ENCODE data around the gene GLYR1. TPM values are rescaled to one million over a fixed set of nuclear protein-coding genes. Genes with fewer than 3 reads are reported as not detected.
"Not testable (repeated sequence)": the region's sequence is repeated elsewhere in the genome, so short reads cannot be mapped to it uniquely, and the experiment has no call there.

GLYR1 gene
- total and polyA plus RNA-seq, 2 donors (not counting 3 experiments of a cell fraction or from before 2014, with no cell fraction given) = 47.9 to 107 TPM

DNA sequence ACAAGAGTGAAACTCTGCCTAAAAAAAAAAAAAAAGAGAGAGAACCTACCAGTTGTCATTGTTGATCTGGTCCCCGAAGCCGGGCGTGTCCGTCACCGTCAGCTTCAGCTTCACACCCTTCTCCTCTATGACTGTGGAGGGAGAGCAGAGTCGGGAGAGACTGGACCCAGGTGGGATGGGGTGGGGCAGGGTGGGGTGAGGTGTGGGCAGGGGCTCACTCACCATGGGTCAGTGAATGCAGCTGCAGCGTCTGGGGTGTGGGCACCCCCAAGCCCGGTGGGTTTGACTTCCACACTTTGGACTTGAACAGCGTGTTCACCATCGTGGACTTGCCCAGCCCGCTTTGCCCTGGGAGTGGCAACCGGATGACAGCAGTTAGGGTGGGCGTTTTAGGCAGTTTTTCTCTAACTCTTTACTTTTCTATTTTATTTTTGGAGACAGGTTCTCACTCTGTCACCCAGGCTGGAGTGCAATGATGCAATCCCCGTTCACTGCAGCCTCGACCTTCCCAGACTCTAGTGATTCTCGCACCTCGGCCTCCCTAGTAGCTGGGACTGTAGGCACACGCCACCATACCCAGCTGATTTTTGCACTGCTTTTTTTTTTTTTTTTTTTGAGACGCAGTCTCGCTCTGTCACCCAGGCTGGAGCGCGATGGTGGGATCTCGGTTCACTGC lies 61.2 kb downstream of the GLYR1 start:
- Histone ChIP-seq H3K36me3 (ENCODE audit: control insufficient read depth in 2 of 2, extremely low read depth in 1 of 2, insufficient read depth in 2 of 2, low read length in 2 of 2) (no peaks in the 10 kb centered on the region), H3K79me2 (ENCODE audit: control insufficient read depth, insufficient read depth, low read length) (no peaks in the 10 kb centered on the region), H3K9ac (replicated peaks; ENCODE audit: extremely low read depth, insufficient read depth, low read length) (no peak overlapping the region), H3K9me1 (replicated peaks; ENCODE audit: control insufficient read depth, extremely low read depth, insufficient read depth, low read length) (no peaks in the 10 kb centered on the region), H3K4me3 (replicated peaks in 1 of 3; ENCODE audit: insufficient read depth in 1 of 3, low read depth in 1 of 3, low read length in 3 of 3) (no peak overlapping the region), H3K27me3 (ENCODE audit: control insufficient read depth in 2 of 2, insufficient read depth in 2 of 2, low read length in 2 of 2) (no peaks in the 10 kb centered on the region), H2AFZ (ENCODE audit: low read depth, low read length) (no peak overlapping the region), H3K4me2 (ENCODE audit: insufficient read depth, low read length) (no peak overlapping the region), H3K4me1 (ENCODE audit: control insufficient read depth, extremely low read depth, insufficient read depth, low read length) (no peaks in the 10 kb centered on the region), H3K27ac (ENCODE audit: insufficient read depth, low read depth, low read length) (no peak overlapping the region), H4K20me1 (replicated peaks; ENCODE audit: control insufficient read depth, extremely low read depth, insufficient read depth, low read length) (no peaks in the 10 kb centered on the region), H3K9me3 (replicated peaks; ENCODE audit: control insufficient read depth, insufficient read depth, low read length) (no peaks in the 10 kb centered on the region)
- CTCF ChIA-PET = interaction anchor here (0.6 kb wide), 1 partner anchor 17 kb away, joined by 3 read pairs; no protein-coding TSS in a partner anchor
- no peak for TF ChIP-seq EZH2 (IDR thresholded peaks at IDR 0.05; ENCODE audit: borderline replicate concordance, low read depth, low read length, severe bottlenecking)
- TF ChIP-seq FOS (IDR thresholded peaks at IDR 0.05; ENCODE audit: borderline replicate concordance, insufficient read depth, low read length) = no peak
- POLR2A ChIA-PET = no interaction called here
- FAIRE-seq = no peak
- dilution Hi-C loops (cut with MboI; ENCODE audit: extremely low pct_ligation_motif_present, low sequenced_read_pairs) = no loop called here
- no peak for DNase-seq (ENCODE audit: low read depth, low spot score)
- intact Hi-C loops (cut with micrococcal nuclease) = no loop called here
- no TSS peak for BruUV-seq (replicated peaks)

DNA sequence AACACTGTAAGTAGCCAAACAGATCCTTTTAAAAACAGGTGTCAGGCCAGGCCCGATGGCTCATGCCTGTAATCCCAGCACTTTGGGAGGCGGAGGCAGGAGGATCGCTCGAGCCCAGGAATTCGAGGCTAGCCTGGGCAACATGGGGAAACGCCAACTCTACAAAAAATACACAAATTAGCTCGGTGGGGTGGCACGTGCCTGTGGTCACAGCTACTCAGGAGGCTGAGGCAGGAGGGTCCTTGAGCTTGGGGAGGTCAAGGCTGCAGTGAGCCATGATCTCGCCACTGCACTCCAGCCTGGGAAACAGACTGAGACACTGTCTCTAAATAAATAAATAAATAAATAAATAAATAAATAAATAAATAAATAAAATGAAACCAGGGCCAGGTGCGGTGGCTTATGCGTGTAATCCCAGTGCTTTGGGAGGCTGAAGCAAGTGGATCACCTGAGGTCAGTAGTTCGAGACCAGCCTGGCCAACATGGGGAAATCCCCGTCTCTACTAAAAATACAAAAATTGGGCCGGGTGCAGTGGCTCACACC lies 62.6 kb downstream of the GLYR1 start:
- DNase-seq (ENCODE audit: low read depth, low spot score); H3K4me2 ChIP-seq (ENCODE audit: insufficient read depth, low read length); H3K27me3 ChIP-seq (ENCODE audit: control insufficient read depth in 2 of 2, insufficient read depth in 2 of 2, low read length in 2 of 2); POLR2A ChIA-PET; H4K20me1 ChIP-seq (replicated peaks; ENCODE audit: control insufficient read depth, extremely low read depth, insufficient read depth, low read length); H3K36me3 ChIP-seq (ENCODE audit: control insufficient read depth in 2 of 2, extremely low read depth in 1 of 2, insufficient read depth in 2 of 2, low read length in 2 of 2); BruUV-seq (replicated peaks); H3K9ac ChIP-seq (replicated peaks; ENCODE audit: extremely low read depth, insufficient read depth, low read length); H3K27ac ChIP-seq (ENCODE audit: insufficient read depth, low read depth, low read length); dilution Hi-C loops (cut with MboI; ENCODE audit: extremely low pct_ligation_motif_present, low sequenced_read_pairs); FAIRE-seq; H3K9me3 ChIP-seq (replicated peaks; ENCODE audit: control insufficient read depth, insufficient read depth, low read length); H3K79me2 ChIP-seq (ENCODE audit: control insufficient read depth, insufficient read depth, low read length); H3K4me3 ChIP-seq (replicated peaks in 1 of 3; ENCODE audit: insufficient read depth in 1 of 3, low read depth in 1 of 3, low read length in 3 of 3); CTCF ChIA-PET; H3K4me1 ChIP-seq (ENCODE audit: control insufficient read depth, extremely low read depth, insufficient read depth, low read length); H2AFZ ChIP-seq (ENCODE audit: low read depth, low read length); H3K9me1 ChIP-seq (replicated peaks; ENCODE audit: control insufficient read depth, extremely low read depth, insufficient read depth, low read length); intact Hi-C loops (cut with micrococcal nuclease): not testable (repeated sequence)

Measured in endothelial cell of umbilical vein (primary cell).